ENCODE measurements around the gene DENND5A. TPM values are rescaled to one million over a fixed set of nuclear protein-coding genes. Genes with fewer than 3 reads are reported as not detected.

Gene DENND5A
- total RNA-seq: 100 to 1,000 TPM in 2 of 4 donors, 10 to 100 TPM in 2; 60.0 to 199 (median 99.4) TPM

- TF ChIP-seq POLR2A (IDR thresholded peaks at IDR 0.05): peak; percentile 91 to 96
- peak in 1 of 4 experiments; percentile 21 for TF ChIP-seq CTCF (IDR thresholded peaks at IDR 0.05)
- no peaks in the 10 kb centered on the region for H3K27me3 ChIP-seq
- H3K9me3 ChIP-seq: no peaks in the 10 kb centered on the region
- H3K27ac ChIP-seq: peak within 1 kb of the TSS; percentile 99 to 100
- peak within 1 kb of the TSS; percentile 97 to 99 for H3K4me3 ChIP-seq
- DNase-seq: peak; percentile 85 to 88
- no peaks in the 10 kb centered on the region for H3K36me3 ChIP-seq
- H3K4me1 ChIP-seq: no peaks in the 10 kb centered on the region
- intact Hi-C loops (cut with DNase I; ENCODE audit: low total_unique reads): no loop called here
These were observed at the start of gene DENND5A for GRCh38 chr11:9265211-9266131. Gene DENND5A (minus strand): TSS chr11:9265350. CDS start chr11:9265069, 281 bp downstream.

DNA sequence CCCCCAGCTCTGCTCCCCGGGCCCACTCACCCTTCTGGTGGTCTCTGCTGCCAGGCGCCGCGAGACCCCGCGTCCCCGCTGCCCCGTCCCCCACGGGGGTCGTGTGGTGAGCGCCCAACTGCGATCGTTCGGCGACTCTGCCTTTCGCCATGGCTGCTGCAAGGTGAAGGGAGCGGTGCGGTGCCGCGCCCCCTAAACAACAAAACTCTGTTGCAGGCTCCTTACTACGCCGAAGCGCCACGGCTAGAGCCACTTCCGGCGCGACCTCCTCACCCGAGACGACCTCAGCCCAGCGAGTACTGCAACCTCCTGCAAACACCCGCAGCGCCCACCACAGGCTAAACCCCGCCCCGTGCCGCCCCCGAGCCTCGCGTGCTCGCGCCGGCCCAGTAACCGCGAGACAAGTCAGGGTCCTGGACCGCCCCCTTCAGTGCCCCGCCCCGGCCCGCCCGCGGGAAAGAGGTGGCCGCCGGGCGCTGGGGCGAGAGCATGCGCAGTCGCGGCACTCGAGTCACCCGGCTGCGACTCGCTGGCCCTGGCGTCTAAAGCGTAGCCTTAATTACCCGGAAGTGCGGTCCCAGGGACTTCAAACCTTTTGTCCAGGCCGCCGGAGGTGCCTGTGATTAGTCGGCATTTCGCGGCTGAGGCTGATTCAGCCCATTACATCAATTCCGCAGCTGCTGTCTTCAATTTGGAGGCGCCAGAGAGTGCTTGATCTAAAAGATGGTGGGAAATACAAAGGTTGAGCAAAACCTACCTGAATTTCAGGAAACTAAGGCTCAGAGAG is 49.3 kb upstream of the DENND5A start, which contains the start of gene TMEM41B:
Gene TMEM41B (minus strand): TSS at position 303 of the 787 bp plus-strand sequence. CDS start 152 bp downstream, at position 151.
- H3K27ac ChIP-seq: peak within 1 kb of the TSS; percentile 80 to 81
- peak; percentile 97 to 99 for DNase-seq
- peaks cover 0 to 12% of the 10 kb centered on the region in 2 donors for H3K4me1 ChIP-seq
- no peaks in the 10 kb centered on the region for H3K27me3 ChIP-seq
- H3K4me3 ChIP-seq: peak within 1 kb of the TSS; percentile 94 to 96
- H3K9me3 ChIP-seq: no peaks in the 10 kb centered on the region
- H3K36me3 ChIP-seq: no peaks in the 10 kb centered on the region
- intact Hi-C loops (cut with DNase I; ENCODE audit: low total_unique reads): no loop called here
- peak; percentile 84 to 85 for TF ChIP-seq POLR2A (IDR thresholded peaks at IDR 0.05)
- TF ChIP-seq CTCF (IDR thresholded peaks at IDR 0.05): peak in 2 of 4 experiments; percentile 9 to 21

GRCh38 chr11:9313648-9314290 is 48.6 kb upstream of the DENND5A start:
- H3K27ac ChIP-seq: peak overlapping the region; percentile 80 to 81
- H3K4me3 ChIP-seq: peak overlapping the region; percentile 94 to 96
- no peak for TF ChIP-seq CTCF (IDR thresholded peaks at IDR 0.05)
- no peak for TF ChIP-seq POLR2A (IDR thresholded peaks at IDR 0.05)
- no peaks in the 10 kb centered on the region for H3K36me3 ChIP-seq
- intact Hi-C loops (cut with DNase I; ENCODE audit: low total_unique reads): no loop called here
- peak in 1 of 2 donors; percentile 25 for DNase-seq
- peaks cover 0 to 12% of the 10 kb centered on the region in 2 donors for H3K4me1 ChIP-seq
- no peaks in the 10 kb centered on the region for H3K27me3 ChIP-seq
- no peaks in the 10 kb centered on the region for H3K9me3 ChIP-seq

DNA sequence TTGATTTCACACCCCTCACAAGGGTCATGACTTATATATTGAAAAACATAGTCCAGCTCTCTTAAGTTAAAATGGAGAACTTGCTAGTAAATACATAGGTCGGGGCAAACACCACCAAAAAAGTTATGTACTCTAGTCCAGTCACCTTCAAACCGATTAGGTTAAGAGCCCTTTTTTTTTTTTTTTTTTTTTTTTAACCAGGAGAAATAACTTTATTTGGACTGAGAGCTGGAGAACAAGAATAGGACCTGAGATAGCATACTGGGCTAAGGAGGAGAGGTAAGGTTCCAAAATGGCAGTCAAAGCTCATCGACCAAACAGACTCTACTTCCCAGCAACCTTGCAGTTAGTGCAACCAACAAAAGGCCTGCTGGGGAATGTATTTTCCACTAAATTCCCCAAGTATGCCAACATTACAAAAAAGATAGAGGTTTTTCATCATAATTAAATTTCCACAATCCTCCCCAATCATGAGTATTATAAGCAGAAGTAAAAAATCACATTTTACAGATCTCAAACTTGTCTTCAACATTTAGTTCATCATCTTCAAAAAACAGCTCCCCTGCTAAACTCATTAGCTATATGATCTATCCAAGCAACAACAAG is 45.4 kb upstream of the DENND5A start:
- DNase-seq: no peak
- no peak overlapping the region for H3K27ac ChIP-seq
- no peak overlapping the region for H3K4me3 ChIP-seq
- H3K9me3 ChIP-seq: no peaks in the 10 kb centered on the region
- H3K4me1 ChIP-seq: peaks cover 0 to 12% of the 10 kb centered on the region in 2 donors
- no peaks in the 10 kb centered on the region for H3K36me3 ChIP-seq
- H3K27me3 ChIP-seq: no peaks in the 10 kb centered on the region
- TF ChIP-seq POLR2A (IDR thresholded peaks at IDR 0.05): no peak
- no peak for TF ChIP-seq CTCF (IDR thresholded peaks at IDR 0.05)
- intact Hi-C loops (cut with DNase I; ENCODE audit: low total_unique reads): no loop called here
